Pancreas (tissue), 10 donors: ENCODE data around the gene TRIM71. TPM values are rescaled to one million over a fixed set of nuclear protein-coding genes. Genes with fewer than 3 reads are reported as not detected.
A peak's percentile ranks its signal among the peaks of the same experiment; 100 is the strongest.
"Not testable (repeated sequence)": the region's sequence is repeated elsewhere in the genome, so short reads cannot be mapped to it uniquely, and the experiment has no call there.

Experiments
- ATAC-seq, 4 donors: fragments of 200-7000 bp; cut with Tn5 transposase; one replicate each; pipeline versions ENCODE4 v1.8.0 to v1.9.1; 2020; ENCODE audit warnings: mild to moderate bottlenecking in 4 of 4, moderate library complexity in 4 of 4
- DNase-seq, 6 donors: peaks; one replicate each; pipeline ENCODE4 v3.0.0-alpha.2; 2020
- FAIRE-seq: peaks from 2 replicates; lab custom pipeline; 2012; peaks lifted over from hg19 to GRCh38; lab: Jason Lieb, UNC
- H3K27ac ChIP-seq, 4 donors: fragments of 200-600 bp; sonication (generic); 1 replicate in 3 of 4; 2 replicates in 1 of 4; pipeline versions ENCODE4 v1.5.0 to v1.8.0; 2020
- H3K27me3 ChIP-seq, 4 donors: fragments of 200-600 bp; one replicate each; pipeline ENCODE4 v1.8.0; 2021
- H3K36me3 ChIP-seq, 3 donors: fragments of 200-600 bp; sonication (generic) in 1 of 3; one replicate each; pipeline versions ENCODE4 v1.5.0 to v1.8.0; 2020 to 2021
- H3K4me1 ChIP-seq, 3 donors: fragments of 200-600 bp; one replicate each; pipeline ENCODE4 v1.8.0; 2021
- H3K4me3 ChIP-seq, 4 donors: fragments of 200-600 bp; sonication (generic) in 2 of 4; one replicate each; pipeline versions ENCODE4 v1.5.0 to v1.8.0; 2020 to 2021
- H3K9me3 ChIP-seq, 4 donors: fragments of 200-600 bp; one replicate each; pipeline ENCODE4 v1.8.0; 2021
- WGBS, 2 donors: extraction: QIAGEN DNeasy Blood & Tissue Kit; methylation state at CpG; one replicate each; pipeline ENCODE4 v1.1.7; 2013; 5-methylcytosine and 5-hydroxymethylcytosine counted together
- intact Hi-C, 3 donors: fragments of 100-400 bp; cut with DNase I; formaldehyde crosslinking; loops; one replicate each; pipeline versions ENCODE4 v1.11.1 to v1.14.2; 2022
- polyA plus RNA-seq, 2 donors: library from polyadenylated mRNA; stranded (reverse); fragments of 200-250 nt; gene quantifications; one replicate each; pipeline ENCODE4 v1.2.3, GENCODE V29; 2013
- total RNA-seq, 6 donors: library from RNA; stranded (reverse); fragmentation: NEBNext Ultra II Directional in 4 of 6; extraction: Animal tissue kit (Norgen Biotek cat#: 25700) in 4 of 6; gene quantifications; one replicate each; pipeline versions ENCODE4 v1.2.1 to v1.2.4, GENCODE V29; 2021 to 2023
- TF ChIP-seq, protein P1 (sequence below), 4 donors: fragments of 200-600 bp; sonication (generic) in 3 of 4; IDR thresholded peaks; one replicate each; pipeline versions ENCODE4 v1.5.0 to v1.8.0; 2021; ENCODE audit warnings: antibody characterized with exemption in 4 of 4
- donor health status: healthy with polysubstance abuse.
- donor health status: DM: no; HTN: no; CAD: no; lungs with moderate emphysema.
- donor health status: DM: no; HTN: no; CAD: no.
- donor health status: control.
- donor health status: control.
- donor health status: Bipolar disorder and iron deficiency.
- donor health status: DM: yes; HTN: yes; CAD: no.
- donor health status: DM: no; HTN: no; CAD: no.
- donor health status: DM: no; HTN: no; CAD: no.
- donor health status: DM: yes; HTN: yes; CAD: no.

TRIM71 gene
- total and polyA plus RNA-seq, 8 donors = 0.02 to 0.28 (median 0.03) TPM; not detected in 5

DNA sequence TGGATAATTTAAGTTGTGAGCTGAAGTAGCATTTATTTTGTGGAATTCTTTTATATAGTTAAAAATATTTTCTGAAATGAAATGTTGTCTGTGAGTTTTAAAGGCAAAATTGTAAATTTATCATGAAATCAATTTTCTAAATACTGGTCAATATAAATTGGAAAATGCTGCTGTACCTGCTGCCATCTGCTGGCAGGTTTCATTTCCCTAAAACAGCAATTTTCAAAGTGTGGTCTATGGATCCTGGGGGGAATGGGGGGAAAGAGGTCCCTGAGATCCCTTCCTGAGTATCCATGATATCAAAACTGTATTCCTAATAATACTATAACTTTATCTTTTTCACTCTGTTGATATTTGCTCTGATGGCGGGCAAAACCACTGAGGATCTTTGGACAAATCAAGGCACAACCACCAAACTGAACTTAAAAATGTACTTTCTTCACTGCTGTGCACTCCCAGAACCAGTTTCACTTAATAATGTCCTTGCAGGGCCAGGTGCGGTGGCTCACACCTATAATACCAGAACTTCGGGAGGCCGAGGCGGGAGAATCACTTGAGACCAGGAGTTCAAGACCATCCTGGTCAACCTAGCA, 116.4 kb downstream of the TRIM71 start:
- Histone ChIP-seq H3K27me3 (no peaks in the 10 kb centered on the region), H3K36me3 (no peaks in the 10 kb centered on the region), H3K4me1 (no peaks in the 10 kb centered on the region), H3K9me3 (no peaks in the 10 kb centered on the region), H3K27ac (no peak overlapping the region), H3K4me3 (no peak overlapping the region)
- 37 to 46% methylated on average over 5 of the region's 5 CpGs for WGBS, 2 donors
- peak in 1 of 6 donors; percentile 12 for DNase-seq
- no peak for ATAC-seq
- intact Hi-C loops = no loop called here
- FAIRE-seq = peak; percentile 26
- TF ChIP-seq, protein P1, sequence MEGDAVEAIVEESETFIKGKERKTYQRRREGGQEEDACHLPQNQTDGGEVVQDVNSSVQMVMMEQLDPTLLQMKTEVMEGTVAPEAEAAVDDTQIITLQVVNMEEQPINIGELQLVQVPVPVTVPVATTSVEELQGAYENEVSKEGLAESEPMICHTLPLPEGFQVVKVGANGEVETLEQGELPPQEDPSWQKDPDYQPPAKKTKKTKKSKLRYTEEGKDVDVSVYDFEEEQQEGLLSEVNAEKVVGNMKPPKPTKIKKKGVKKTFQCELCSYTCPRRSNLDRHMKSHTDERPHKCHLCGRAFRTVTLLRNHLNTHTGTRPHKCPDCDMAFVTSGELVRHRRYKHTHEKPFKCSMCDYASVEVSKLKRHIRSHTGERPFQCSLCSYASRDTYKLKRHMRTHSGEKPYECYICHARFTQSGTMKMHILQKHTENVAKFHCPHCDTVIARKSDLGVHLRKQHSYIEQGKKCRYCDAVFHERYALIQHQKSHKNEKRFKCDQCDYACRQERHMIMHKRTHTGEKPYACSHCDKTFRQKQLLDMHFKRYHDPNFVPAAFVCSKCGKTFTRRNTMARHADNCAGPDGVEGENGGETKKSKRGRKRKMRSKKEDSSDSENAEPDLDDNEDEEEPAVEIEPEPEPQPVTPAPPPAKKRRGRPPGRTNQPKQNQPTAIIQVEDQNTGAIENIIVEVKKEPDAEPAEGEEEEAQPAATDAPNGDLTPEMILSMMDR (IDR thresholded peaks at IDR 0.05) = peak in 3 of 4 donors; percentile 9 to 41 (median 40)

DNA sequence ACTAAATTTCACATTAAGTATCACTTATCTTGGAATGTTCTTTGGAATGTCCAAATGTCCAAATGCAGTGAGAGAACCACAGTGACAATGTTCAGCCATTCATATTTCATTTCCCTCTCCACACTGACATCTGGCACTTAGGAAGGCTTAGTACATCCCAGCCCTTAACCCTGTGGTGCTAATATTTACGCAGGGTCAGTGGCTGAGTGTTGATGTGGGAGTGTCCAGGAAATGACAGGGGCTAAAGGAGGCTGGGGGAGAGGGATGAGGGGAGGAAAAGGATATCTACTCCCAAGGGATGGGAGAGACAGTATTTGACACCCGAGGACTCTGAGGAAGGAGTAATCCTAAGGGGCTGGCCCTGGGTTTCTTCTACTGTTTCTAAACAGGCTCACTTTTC, 119.5 kb downstream of the TRIM71 start:
- DNase-seq (no peak), ATAC-seq (no peak), FAIRE-seq (no peak)
- WGBS, 2 donors = 57 to 75% methylated on average over 2 of the region's 2 CpGs
- Histone ChIP-seq H3K27ac (no peak overlapping the region), H3K4me1 (no peaks in the 10 kb centered on the region), H3K9me3 (no peaks in the 10 kb centered on the region), H3K4me3 (no peak overlapping the region), H3K36me3 (no peaks in the 10 kb centered on the region), H3K27me3 (no peaks in the 10 kb centered on the region)
- TF ChIP-seq, protein P1 (IDR thresholded peaks at IDR 0.05) = no peak
- intact Hi-C loops = loop anchor here in 1 of 3 donors (5.0 kb wide), 1 partner anchor 205 kb away; no protein-coding TSS in a partner anchor

DNA sequence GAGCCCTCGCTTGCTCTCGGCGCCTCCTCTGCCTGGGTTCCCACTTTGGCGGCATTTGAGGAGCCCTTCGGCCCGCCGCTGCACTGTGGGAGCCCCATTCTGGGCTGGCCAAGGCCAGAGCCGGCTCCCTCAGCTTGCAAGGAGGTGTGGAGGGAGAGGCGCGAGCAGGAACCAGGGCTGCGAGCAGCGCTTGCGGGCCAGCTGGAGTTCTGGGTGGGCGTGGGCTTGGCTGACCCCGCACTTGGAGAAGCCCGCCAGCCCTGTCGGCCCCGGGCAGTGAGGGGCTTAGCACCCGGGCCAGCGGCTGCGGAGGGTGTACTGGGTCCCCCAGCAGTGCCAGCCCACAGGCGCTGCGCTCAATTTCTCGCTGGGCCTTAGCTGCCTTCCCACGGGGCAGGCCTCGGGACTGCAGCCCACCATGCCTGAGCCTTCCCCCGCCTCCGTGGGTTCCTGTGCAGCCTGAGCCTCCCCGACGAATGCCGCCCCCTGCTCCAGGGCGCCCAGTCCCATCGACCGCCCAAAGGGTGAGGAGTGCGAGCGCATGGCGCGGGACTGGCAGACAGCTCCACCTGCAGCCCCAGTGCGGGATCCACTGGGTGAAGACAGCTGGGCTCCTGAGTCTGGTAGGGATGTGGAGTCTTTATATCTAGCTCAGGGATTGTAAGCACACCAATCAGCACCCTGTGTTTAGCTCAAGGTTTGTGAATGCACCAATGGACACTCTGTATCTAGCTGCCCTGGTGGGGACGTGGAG, 121.9 kb downstream of the TRIM71 start:
- not testable (repeated sequence) for H3K36me3 ChIP-seq, H3K9me3 ChIP-seq, H3K4me1 ChIP-seq, H3K4me3 ChIP-seq, FAIRE-seq, ATAC-seq, DNase-seq, H3K27ac ChIP-seq, H3K27me3 ChIP-seq
- intact Hi-C loops = loop anchor here in 1 of 3 donors (5.0 kb wide), 1 partner anchor 207 kb away; no protein-coding TSS in a partner anchor
- WGBS, 2 donors = 87 to 93% methylated on average over 38 to 40 of the region's 40 CpGs

DNA sequence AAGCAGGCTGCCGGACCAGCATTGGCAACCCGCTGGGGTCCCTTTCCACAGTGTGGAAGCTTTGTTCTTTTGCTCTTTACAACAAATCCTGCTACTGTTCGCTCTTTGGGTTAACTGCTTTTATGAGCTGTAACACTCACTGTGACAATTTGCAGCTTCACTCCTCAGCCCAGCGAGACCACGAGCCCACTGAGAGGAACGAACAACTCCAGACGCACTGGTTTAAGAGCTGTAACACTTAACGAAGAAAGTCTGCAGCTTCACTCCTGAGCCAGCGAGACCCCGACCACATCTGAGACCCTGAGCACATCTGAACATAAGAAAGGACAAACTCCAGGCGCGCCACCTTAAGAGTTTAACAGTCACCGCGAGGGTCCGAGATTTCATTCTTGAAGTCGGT, 122.9 kb downstream of the TRIM71 start:
- DNase-seq (no peak), FAIRE-seq (no peak), ATAC-seq (no peak)
- H3K27ac ChIP-seq = no peak overlapping the region
- H3K4me1 ChIP-seq = no peaks in the 10 kb centered on the region
- TF ChIP-seq, protein P1 (IDR thresholded peaks at IDR 0.05) = no peak
- intact Hi-C loops = no loop called here
- no peak overlapping the region for H3K4me3 ChIP-seq
- whole genome bisulfite sequencing, 2 donors = 87 to 92% methylated on average over 16 of the region's 16 CpGs
- H3K9me3 ChIP-seq = no peaks in the 10 kb centered on the region
- no peaks in the 10 kb centered on the region for H3K27me3 ChIP-seq
- H3K36me3 ChIP-seq = no peaks in the 10 kb centered on the region

DNA sequence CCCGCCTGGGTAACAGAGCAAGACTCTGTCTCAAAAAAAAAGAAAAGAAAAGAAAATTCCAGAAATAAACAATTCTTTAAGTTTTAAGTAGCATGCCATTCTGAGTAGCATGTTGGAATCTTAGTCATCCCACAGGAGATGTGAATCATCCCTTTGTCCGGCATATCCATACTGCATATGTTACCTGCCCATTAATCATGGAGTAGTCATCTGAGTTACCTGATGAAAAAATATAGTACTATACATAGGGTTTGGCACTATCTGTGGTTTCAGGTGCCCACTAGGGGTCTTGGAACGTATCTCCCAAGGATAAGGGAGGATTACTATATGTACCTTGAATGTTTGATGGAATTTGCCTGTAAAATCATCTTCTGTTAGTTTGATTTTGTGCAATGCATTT, 127.3 kb downstream of the TRIM71 start:
- no peak overlapping the region for H3K4me3 ChIP-seq
- DNase-seq = no peak
- ATAC-seq = no peak
- no peaks in the 10 kb centered on the region for H3K9me3 ChIP-seq
- intact Hi-C loops = no loop called here
- WGBS, 2 donors = 76 to 79% methylated on average over 3 of the region's 3 CpGs
- H3K4me1 ChIP-seq = no peaks in the 10 kb centered on the region
- no peaks in the 10 kb centered on the region for H3K27me3 ChIP-seq
- FAIRE-seq = no peak
- H3K27ac ChIP-seq = no peak overlapping the region
- TF ChIP-seq, protein P1 (IDR thresholded peaks at IDR 0.05) = no peak
- no peaks in the 10 kb centered on the region for H3K36me3 ChIP-seq

DNA sequence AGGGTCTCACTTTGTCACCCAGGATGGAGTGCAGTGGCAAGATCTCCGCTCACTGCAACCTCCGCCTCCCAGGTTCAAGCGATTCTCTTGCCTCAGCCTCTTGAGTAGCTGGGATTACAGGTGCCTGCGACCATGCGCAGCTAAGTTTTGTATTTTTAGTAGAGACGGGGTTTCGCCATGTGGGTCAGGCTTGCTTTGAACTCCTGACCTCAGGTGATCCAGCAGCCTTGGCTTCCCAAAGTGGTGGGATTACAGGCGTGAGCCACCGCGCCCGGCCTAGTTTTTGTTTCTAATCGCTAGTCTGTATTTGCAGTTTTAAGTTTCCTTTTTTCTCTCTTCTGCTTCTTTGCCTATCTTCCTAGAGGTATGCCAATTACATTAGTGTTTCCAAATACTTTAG, 127.8 kb downstream of the TRIM71 start:
- ATAC-seq, FAIRE-seq, H3K9me3 ChIP-seq, H3K27me3 ChIP-seq, H3K27ac ChIP-seq, H3K36me3 ChIP-seq, DNase-seq, H3K4me3 ChIP-seq, H3K4me1 ChIP-seq, intact Hi-C loops: not testable (repeated sequence)
- 95 to 96% methylated on average over 12 of the region's 12 CpGs for WGBS, 2 donors
